HTERT RPE-1 (cell line): ENCODE measurements around the gene PPM1A.

Experiments used
- in situ Hi-C: fragments of 300-500 bp; cut with MboI; formaldehyde crosslinking; loops from 4 replicates; pipeline ENCODE4 v1.14.3; 2020; ENCODE audit warnings: low sequenced_read_pairs

Gene PPM1A

DNA sequence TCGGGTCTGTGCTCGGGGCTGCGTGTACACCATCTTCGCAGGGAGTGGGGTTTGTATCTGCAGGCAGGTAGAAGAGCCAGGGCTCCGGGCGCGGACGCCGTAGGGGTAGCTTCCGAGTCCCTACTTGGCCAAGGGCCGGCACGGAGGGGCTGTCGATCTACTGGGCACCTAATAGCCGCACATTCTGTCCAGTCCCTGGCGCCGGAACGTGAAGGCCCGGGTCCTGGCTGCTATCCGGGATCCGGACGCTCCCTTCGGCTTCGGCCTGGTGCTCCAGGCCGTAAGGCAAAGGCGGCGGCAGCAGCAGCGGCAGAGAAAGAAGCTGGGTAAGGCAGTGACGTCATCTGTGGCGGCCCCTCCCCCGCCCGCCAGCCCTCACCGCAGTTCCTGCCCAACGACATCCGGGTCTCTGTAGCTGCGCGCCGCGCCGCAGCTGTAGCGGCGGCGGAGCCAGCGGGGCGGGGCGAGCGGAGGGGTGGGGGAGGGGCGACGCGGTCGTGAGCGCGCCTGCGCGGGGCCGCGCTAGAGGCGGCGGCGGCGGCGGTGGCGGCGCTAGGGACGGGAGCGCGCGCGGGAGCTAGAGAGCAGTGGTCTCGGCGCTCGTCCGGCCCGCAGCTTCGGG lies at the start of gene PPM1A:
PPM1A (plus strand) TSS at position 525 of the 622 bp plus-strand sequence. CDS start 33,483 bp downstream, outside the sequence.
- in situ Hi-C loops: no loop called here

GRCh38 chr14:60199321-60199720 lies 49.7 kb upstream of the PPM1A start:
- in situ Hi-C loops: no loop called here

DNA sequence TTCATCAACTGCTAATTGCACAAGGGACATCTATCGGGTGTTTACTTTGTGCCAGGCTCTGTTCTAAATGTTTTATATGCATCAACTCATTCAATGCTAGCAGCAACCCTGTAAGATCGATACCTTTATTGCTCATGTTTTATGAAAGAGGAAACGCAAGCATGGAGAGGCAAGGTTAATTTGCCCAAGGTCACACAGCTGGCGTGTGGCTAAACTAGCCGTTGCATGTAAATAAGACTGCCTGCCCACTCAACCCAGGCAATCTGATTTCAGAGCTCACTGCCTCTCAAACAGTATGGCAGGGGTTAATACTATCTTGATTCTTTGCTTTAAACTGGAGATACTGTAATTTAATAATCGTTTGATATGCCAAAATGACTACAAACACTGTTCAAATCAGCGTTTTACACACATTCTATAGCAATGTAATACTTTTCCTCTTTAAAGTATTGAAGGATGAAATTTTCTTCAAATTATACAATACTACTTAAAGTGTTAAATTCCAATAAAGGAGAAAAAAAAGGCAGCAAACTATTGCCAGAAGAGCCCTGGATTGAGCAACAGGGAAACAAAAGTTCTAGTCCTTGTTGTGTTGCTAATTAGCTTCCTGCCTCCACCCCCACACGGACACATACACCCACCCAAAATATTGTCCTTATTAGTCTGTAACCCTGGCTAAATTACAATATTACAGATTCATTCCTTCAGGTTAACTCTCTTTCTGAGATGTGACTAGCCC lies 44.7 kb upstream of the PPM1A start:
- in situ Hi-C loops: no loop called here

DNA sequence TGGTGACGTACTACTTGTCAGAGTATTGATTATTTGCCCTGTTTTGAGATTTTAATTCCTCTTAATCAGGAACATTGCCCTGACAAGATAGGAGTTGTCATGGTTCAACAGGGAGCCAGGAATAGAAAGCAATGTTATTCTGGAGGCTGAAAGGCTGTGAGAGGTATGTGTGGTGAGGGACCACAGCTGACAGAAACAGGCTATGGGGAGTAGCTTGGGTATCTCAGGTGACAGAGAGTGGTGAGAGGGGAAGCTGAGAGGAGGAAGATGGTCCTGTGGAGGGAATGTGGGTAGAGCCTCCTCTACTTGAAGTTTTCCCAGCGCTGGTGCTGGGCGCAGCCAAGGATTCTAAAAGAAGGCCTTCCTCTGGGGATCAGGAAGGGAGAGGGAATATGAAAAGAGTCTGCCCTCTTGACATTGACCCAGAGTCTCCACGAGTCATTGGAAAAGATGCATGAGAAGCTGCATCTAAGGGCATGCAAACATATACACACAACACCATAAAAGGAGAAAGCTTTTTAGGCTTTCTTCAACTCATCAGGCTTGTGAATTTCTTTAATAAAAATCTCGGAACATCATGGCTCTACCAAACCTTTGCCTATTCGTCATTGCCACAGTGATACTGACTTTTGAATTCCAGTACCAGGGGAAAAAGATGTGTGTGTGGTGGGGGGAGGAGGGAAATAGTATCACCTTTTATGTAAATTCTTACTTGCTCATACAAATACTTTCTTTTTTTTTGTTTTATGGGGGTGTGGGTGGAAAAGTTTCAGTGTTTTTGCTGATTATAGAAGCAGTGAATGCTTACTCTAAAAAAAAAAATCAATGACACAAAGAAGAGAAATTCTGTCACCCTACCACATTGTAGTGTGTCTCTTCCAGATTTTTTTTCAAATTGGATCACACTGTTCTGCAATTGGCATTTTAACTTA lies 43.9 kb upstream of the PPM1A start:
- in situ Hi-C loops: no loop called here

DNA sequence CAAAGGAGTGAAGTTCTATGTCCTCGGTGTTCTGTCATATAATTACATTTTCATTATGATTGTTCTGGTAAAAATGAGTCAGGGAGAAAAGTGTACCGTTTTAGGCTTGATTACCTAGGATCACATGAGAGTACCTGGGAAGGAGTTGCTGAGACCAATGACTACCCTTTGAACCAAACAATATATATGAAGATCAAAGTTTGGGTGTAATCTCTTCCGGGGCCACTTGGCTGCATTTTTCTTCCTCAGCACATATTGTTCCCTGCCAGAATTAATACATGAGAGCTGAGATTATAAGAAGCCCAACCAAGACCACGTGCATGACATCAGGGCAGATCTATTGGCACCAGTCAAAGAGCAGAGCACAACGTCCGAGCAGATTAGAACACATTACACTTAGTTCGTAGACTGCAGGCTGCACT lies 42.8 kb upstream of the PPM1A start:
- in situ Hi-C loops: no loop called here

GRCh38 chr14:60206837-60207533 lies 42.0 kb upstream of the PPM1A start:
- in situ Hi-C loops: no loop called here

DNA sequence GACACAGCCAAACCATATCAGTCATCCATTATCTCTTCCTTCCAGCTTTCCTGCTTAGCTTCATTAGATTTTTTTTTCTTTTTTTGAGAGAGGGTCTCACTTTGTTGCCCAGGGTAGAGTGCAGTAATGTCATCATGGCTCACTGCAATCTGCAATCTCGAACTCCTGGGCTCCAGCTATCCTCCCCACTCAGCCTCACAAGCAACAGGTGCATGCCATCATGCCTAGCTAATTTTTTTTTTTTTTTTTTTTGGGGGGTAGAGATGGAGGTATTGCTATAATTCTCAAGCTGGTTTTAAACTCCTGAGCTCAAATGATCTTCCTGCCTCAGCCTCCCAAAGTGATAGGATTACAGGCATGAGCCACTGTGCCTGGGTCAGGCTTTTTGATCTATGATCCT lies 38.3 kb upstream of the PPM1A start:
- in situ Hi-C loops: no loop called here

GRCh38 chr14:60211153-60211552 lies 37.9 kb upstream of the PPM1A start:
- in situ Hi-C loops: no loop called here

GRCh38 chr14:60212503-60213371 lies 36.3 kb upstream of the PPM1A start:
- in situ Hi-C loops: no loop called here

DNA sequence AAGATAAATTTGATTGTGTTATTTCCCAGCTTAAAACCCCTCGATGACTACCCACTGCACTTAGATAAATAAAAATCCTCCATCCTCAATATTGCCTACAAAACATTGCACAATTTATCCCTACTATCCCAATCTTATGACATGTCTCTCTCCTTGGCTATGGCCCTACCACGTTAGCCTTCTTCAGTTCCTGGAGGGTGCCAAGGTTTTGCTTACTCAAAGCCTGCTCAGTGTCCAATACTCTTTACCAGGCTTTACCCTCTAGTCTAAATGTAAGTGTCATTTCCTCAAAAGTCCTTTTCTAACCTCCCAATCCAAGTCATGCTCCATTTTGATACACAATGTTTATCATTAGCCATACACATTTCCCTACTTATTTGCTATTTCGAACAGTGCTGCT lies 35.0 kb upstream of the PPM1A start:
- in situ Hi-C loops: no loop called here

- in situ Hi-C loops: no loop called here
Observed at GRCh38 chr14:60214415-60215126, 34.5 kb upstream of the PPM1A start.

DNA sequence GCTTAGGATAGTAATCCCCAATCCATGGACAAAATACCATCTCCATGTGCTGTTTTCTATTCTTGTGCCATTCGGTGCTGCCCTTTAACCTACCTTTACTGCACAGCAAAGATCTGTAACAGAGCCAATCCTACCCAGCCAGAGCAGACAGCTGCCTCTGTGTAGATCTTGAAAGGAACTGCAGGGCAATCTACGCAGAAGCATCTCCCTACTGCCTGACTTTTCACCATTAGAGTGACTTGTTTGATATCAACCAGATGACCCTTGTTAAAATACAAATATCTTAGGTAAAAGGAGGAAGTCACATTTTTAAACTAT lies 33.9 kb upstream of the PPM1A start:
- in situ Hi-C loops: no loop called here

DNA sequence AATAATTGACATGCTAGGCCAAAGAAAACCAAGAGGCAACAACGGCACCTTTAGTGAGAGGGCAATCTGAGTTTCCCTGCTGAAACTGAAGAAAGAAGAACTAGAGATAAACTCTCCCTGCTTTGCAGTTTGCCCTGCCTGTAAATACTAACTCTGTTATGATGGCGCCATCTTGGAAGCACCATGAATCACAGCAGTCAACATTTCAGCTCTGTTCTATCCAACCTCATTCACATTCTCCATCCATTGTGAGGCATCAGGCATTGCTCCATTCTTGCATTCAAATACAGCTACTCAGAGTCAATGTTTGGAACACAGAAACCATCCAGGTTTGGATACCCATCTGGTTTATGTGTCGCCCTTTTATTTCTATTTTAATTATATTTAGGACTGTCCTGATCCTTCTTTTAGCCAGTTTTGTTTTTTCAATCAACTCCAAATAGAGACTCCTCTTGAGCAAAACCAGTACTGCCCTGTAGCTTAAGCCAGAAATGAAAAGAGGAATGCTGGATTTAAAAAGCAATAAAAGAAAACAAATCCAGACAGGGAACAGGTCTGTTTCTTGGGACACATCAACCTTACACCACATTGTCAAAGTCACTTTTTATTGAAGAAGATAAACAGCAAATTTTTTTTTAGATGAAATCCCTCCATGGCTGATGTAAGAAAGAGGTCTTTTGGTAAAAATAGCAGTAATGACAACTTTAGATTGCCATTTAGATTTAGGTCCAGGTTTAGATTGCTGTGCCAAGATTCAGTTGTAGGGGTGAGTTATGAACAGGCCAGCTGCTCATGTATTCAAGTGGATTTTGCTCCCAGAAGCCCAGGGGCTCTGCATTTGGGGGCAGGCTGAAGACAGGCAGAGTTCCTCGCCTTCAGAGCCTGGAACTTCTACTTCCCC lies 33.3 kb upstream of the PPM1A start:
- in situ Hi-C loops: no loop called here

- in situ Hi-C loops: no loop called here
Observed at GRCh38 chr14:60217713-60218112, 31.3 kb upstream of the PPM1A start.

DNA sequence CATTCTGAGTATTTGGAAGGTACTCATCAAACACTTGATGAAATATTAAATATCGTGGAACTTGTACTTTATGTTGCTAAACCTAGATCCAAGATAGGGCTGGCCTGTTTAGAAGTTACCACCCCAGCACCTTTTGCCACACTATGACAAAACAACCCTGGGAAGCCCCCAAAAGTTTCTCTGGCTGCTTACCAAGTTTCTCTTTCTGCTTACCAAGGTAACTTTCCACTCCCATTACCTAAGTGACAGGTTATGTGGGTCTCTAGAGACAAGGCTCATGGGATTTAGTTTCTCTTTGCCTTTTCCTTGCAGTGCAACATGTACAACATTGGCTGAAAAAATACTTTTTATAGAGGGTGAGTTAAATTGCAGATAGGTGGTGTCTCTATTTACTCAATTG lies 28.9 kb upstream of the PPM1A start:
- in situ Hi-C loops: no loop called here

- in situ Hi-C loops: no loop called here
Observed at GRCh38 chr14:60220917-60221316, 28.1 kb upstream of the PPM1A start.

- in situ Hi-C loops: no loop called here
Observed at GRCh38 chr14:60221457-60221856, 27.6 kb upstream of the PPM1A start.

GRCh38 chr14:60222820-60223219 lies 26.2 kb upstream of the PPM1A start:
- in situ Hi-C loops: no loop called here

DNA sequence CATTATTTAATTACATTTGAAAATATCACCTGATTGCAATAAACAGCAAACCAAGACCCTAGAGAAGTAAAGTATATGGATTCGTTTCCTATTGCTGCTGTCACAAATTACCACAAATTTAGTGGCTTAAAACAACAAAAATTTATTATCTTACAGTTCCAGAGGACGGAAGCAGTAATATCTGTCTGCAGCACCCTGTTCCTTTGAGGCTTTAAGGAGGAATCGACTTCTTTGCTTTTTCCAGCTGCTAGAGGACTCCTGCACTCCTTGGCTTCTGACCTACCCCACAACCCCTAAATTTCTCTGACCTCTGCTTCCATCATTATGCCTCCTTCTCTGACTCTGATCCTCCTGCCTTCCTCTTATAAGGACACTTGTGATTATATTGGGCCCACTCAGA lies 23.8 kb upstream of the PPM1A start:
- in situ Hi-C loops: no loop called here
